Stimulated activated CD4-positive, alpha-beta T cell treated with anti-CD3 and anti-CD28 coated beads, Interleukin-12 subunit alpha, Interleukin-12 subunit beta, amount 100 ng/mL, for 24 hours (primary cell): ENCODE measurements around the gene AIDA.
A peak's percentile ranks its signal among the peaks of the same experiment; 100 is the strongest.
"Not testable (repeated sequence)": the region's sequence is repeated elsewhere in the genome, so short reads cannot be mapped to it uniquely, and the experiment has no call there.

Source experiments
- DNase-seq, 2 experiments: peaks; one replicate each; pipeline ENCODE4 v3.0.0-alpha.2; 2020; ENCODE audit warnings: low read depth in 2 of 2

AIDA gene

GRCh38 chr1:222711319-222712252, 705 bp downstream of the AIDA start:
- peak; percentile 38 to 54 for DNase-seq

GRCh38 chr1:222709700-222710153, 2.6 kb downstream of the AIDA start:
- no peak for DNase-seq

- DNase-seq = no peak
Observed at GRCh38 chr1:222706815-222707214, 5.5 kb downstream of the AIDA start.

- no peak for DNase-seq
Observed at GRCh38 chr1:222704260-222704659, 8.0 kb downstream of the AIDA start.

GRCh38 chr1:222702210-222702609, 10.1 kb downstream of the AIDA start:
- no peak for DNase-seq

GRCh38 chr1:222697826-222698225, 14.5 kb downstream of the AIDA start:
- no peak for DNase-seq

- no peak for DNase-seq
Observed at GRCh38 chr1:222697203-222697602, 15.1 kb downstream of the AIDA start.

- DNase-seq = no peak
Observed at GRCh38 chr1:222696741-222697140, 15.6 kb downstream of the AIDA start.

- DNase-seq = no peak
Observed at GRCh38 chr1:222694927-222695326, 17.4 kb downstream of the AIDA start.

GRCh38 chr1:222691016-222691415, 21.3 kb downstream of the AIDA start:
- DNase-seq = no peak

GRCh38 chr1:222680080-222680479, 32.2 kb downstream of the AIDA start:
- DNase-seq = no peak

- no peak for DNase-seq
Observed at GRCh38 chr1:222670110-222670509, 42.2 kb downstream of the AIDA start.

- DNase-seq = not testable (repeated sequence)
Observed at GRCh38 chr1:222669107-222669506, 43.2 kb downstream of the AIDA start.

GRCh38 chr1:222668184-222668583, 44.1 kb downstream of the AIDA start:
- DNase-seq = not testable (repeated sequence)

- no peak for DNase-seq
Observed at GRCh38 chr1:222665964-222666363, 46.3 kb downstream of the AIDA start.

GRCh38 chr1:222663431-222663934, 48.8 kb downstream of the AIDA start:
- DNase-seq = no peak

GRCh38 chr1:222657899-222658298, 54.4 kb downstream of the AIDA start:
- no peak for DNase-seq

GRCh38 chr1:222656391-222657155, 55.7 kb downstream of the AIDA start:
- no peak for DNase-seq

GRCh38 chr1:222654849-222655248, 57.4 kb downstream of the AIDA start:
- DNase-seq = peak; percentile 17 to 45

GRCh38 chr1:222653178-222653827, 59.0 kb downstream of the AIDA start:
- peak in 1 of 2 experiments; percentile 4 for DNase-seq

- no peak for DNase-seq
Observed at GRCh38 chr1:222652676-222653075, 59.6 kb downstream of the AIDA start.

GRCh38 chr1:222644636-222644980, 67.7 kb downstream of the AIDA start:
- no peak for DNase-seq
